ENCODE data around the gene TSSC4. TPM values are rescaled to one million over a fixed set of nuclear protein-coding genes. Genes with fewer than 3 reads are reported as not detected.

TSSC4 gene
- polyA plus RNA-seq, 3 donors, result 28.1 to 74.6 (median 52.0) TPM

DNA sequence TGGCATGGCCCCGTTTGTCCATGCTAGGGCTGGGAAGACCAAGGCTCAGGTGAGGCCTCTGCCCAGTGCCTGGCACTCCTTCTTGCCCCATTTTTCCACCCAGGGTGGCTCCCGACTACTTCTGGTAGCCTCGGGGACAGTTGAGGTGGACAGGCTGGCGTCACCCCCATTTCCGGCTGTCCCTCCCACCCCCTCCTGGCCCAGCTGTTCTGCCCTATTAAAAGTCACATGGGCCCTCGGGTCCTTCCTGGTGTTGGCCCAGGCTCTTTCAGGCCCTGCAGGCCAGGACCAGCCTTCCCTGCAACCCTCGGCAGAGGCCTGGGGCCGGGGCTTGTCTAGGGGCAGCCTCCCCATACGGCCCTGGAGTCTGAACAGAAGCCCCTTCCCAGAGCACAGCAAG lies 14.0 kb upstream of the TSSC4 start:
- Histone ChIP-seq H3K9me3 (replicated peaks in 1 of 2; ENCODE audit: control insufficient read depth in 1 of 2, insufficient read depth in 1 of 2, low read length in 2 of 2) (no peaks in the 10 kb centered on the region), H3K79me2 (ENCODE audit: insufficient read depth, low read length) (peaks cover 32% of the 10 kb centered on the region), H3K27ac (ENCODE audit: low read depth in 1 of 2, low read length in 2 of 2) (no peak overlapping the region), H4K20me1 (ENCODE audit: insufficient read depth, low read length) (peaks cover 85% of the 10 kb centered on the region), H3K4me3 (replicated peaks in 1 of 3; ENCODE audit: low read depth in 2 of 3, low read length in 3 of 3) (no peak overlapping the region), H3K4me2 (replicated peaks; ENCODE audit: extremely low read depth, low read length, poor library complexity, severe bottlenecking) (no peak overlapping the region), H2AFZ (ENCODE audit: insufficient read depth, low read depth, low read length, poor library complexity, severe bottlenecking) (no peak overlapping the region), H3K36me3 (replicated peaks in 1 of 2; ENCODE audit: control insufficient read depth in 1 of 2, insufficient read depth in 2 of 2, low read length in 2 of 2) (no peaks in the 10 kb centered on the region), H3K4me1 (ENCODE audit: control insufficient read depth in 1 of 2, insufficient read depth in 2 of 2, low read length in 2 of 2) (peaks cover 23 to 24% of the 10 kb centered on the region in 2 donors), H3K9ac (ENCODE audit: insufficient read depth, low read length, poor library complexity, severe bottlenecking) (no peak overlapping the region), H3K27me3 (ENCODE audit: control insufficient read depth in 2 of 2, insufficient read depth in 2 of 2, low read length in 2 of 2) (no peaks in the 10 kb centered on the region)
- peaks cover 0 to 4% (median 0%) of the 10 kb centered on the region in 3 donors for H3K27me3 Mint-ChIP-seq (ENCODE audit: low read depth in 3 of 3)
- no peak overlapping the region for H3K27ac Mint-ChIP-seq
- no peak for TF ChIP-seq CTCF (IDR thresholded peaks at IDR 0.05)
- no peaks in the 10 kb centered on the region for H3K9me3 Mint-ChIP-seq
- H3K4me3 Mint-ChIP-seq, result no peak overlapping the region
- no peak for DNase-seq
- peaks cover 39% of the 10 kb centered on the region for H3K4me1 Mint-ChIP-seq
- WGBS (ENCODE audit: insufficient coverage), result 86% methylated on average over 9 of the region's 9 CpGs
- H3K36me3 Mint-ChIP-seq, result peaks cover 3 to 6% of the 10 kb centered on the region in 2 donors
- intact Hi-C loops (cut with micrococcal nuclease), result no loop called here

- Mint-ChIP-seq H3K27me3 (ENCODE audit: low read depth in 3 of 3) (peaks cover 0 to 4% (median 0%) of the 10 kb centered on the region in 3 donors), H3K36me3 (peaks cover 3 to 9% of the 10 kb centered on the region in 2 donors), H3K4me1 (peaks cover 30% of the 10 kb centered on the region), H3K4me3 (no peak overlapping the region), H3K9me3 (no peaks in the 10 kb centered on the region), H3K27ac (no peak overlapping the region)
- no peak overlapping the region for H3K27ac ChIP-seq (ENCODE audit: low read depth in 1 of 2, low read length in 2 of 2)
- H3K4me3 ChIP-seq (replicated peaks in 1 of 3; ENCODE audit: low read depth in 2 of 3, low read length in 3 of 3), result no peak overlapping the region
- intact Hi-C loops (cut with micrococcal nuclease), result no loop called here
- TF ChIP-seq CTCF (IDR thresholded peaks at IDR 0.05), result no peak
- H3K9me3 ChIP-seq (replicated peaks in 1 of 2; ENCODE audit: control insufficient read depth in 1 of 2, insufficient read depth in 1 of 2, low read length in 2 of 2), result no peaks in the 10 kb centered on the region
- no peak overlapping the region for H3K9ac ChIP-seq (ENCODE audit: insufficient read depth, low read length, poor library complexity, severe bottlenecking)
- H4K20me1 ChIP-seq (ENCODE audit: insufficient read depth, low read length), result peaks cover 77% of the 10 kb centered on the region
- 76% methylated on average over 14 of the region's 14 CpGs for WGBS (ENCODE audit: insufficient coverage)
- H3K4me2 ChIP-seq (replicated peaks; ENCODE audit: extremely low read depth, low read length, poor library complexity, severe bottlenecking), result no peak overlapping the region
- H3K36me3 ChIP-seq (replicated peaks in 1 of 2; ENCODE audit: control insufficient read depth in 1 of 2, insufficient read depth in 2 of 2, low read length in 2 of 2), result no peaks in the 10 kb centered on the region
- DNase-seq, result no peak
- H2AFZ ChIP-seq (ENCODE audit: insufficient read depth, low read depth, low read length, poor library complexity, severe bottlenecking), result no peak overlapping the region
- H3K4me1 ChIP-seq (ENCODE audit: control insufficient read depth in 1 of 2, insufficient read depth in 2 of 2, low read length in 2 of 2), result peaks cover 15 to 16% of the 10 kb centered on the region in 2 donors
- no peaks in the 10 kb centered on the region for H3K27me3 ChIP-seq (ENCODE audit: control insufficient read depth in 2 of 2, insufficient read depth in 2 of 2, low read length in 2 of 2)
- peaks cover 26% of the 10 kb centered on the region for H3K79me2 ChIP-seq (ENCODE audit: insufficient read depth, low read length)
These were observed 13.1 kb upstream of the TSSC4 start for GRCh38 chr11:2387266-2387987.
